Cardiac fibroblast (primary cell): ENCODE results near the gene NLN.
"Not testable (repeated sequence)": the region's sequence is repeated elsewhere in the genome, so short reads cannot be mapped to it uniquely, and the experiment has no call there.

Source experiments
- DNase-seq, 2 donors: peaks; one replicate each; pipeline versions ENCODE4 v3.0.0 to v3.0.0-alpha.2; 2010; ENCODE audit warnings: low read depth in 2 of 2
- H3K4me3 ChIP-seq, 2 donors: replicated peaks in 1 of 2; 1 replicate in 1 of 2; 2 replicates in 1 of 2; pipeline ENCODE4 v1.5.1; 2011; ENCODE audit warnings: low read depth in 2 of 2, low read length in 2 of 2, mild to moderate bottlenecking in 2 of 2, moderate library complexity in 1 of 2
- TF ChIP-seq, protein P1 (sequence below): IDR thresholded peaks from one replicate; pipeline ENCODE4 v1.5.1; 2011; ENCODE audit warnings: low read depth, mild to moderate bottlenecking, low read length, inconsistent platforms

The NLN gene

DNA sequence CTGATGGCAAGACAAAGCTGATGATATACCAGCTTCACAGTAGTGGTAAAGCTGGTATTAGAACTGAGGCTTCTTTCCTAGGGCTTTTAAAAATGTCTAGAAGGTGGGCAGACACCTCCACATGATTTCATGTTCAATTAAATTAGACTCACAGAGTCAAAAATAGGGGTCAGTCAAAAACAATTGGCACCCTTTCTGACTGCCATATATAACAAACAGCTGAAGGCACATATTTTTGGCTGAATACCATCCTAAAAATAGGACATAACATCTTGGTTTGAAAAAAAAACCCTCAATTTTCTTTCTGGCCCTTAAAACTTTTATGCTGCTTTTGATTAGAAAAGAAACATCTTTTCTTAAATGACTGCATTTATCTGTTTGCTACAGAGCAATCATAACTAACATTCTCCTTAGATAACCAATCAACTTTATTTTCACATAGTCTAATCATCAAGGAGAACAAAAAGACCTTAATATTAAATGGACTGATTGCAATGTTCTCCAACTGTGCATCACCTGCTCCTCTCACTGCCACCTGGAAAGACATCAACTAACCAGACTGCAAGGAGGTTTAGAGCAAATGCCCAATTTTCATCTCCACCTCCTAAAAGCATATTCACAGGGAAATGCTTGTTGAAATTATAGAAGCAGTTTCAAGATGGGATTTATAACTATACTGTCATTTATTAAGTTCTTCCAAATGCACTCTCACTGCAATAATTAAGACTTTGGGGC, 3.3 kb upstream of the NLN start:
- no peak for DNase-seq
- TF ChIP-seq, protein P1, sequence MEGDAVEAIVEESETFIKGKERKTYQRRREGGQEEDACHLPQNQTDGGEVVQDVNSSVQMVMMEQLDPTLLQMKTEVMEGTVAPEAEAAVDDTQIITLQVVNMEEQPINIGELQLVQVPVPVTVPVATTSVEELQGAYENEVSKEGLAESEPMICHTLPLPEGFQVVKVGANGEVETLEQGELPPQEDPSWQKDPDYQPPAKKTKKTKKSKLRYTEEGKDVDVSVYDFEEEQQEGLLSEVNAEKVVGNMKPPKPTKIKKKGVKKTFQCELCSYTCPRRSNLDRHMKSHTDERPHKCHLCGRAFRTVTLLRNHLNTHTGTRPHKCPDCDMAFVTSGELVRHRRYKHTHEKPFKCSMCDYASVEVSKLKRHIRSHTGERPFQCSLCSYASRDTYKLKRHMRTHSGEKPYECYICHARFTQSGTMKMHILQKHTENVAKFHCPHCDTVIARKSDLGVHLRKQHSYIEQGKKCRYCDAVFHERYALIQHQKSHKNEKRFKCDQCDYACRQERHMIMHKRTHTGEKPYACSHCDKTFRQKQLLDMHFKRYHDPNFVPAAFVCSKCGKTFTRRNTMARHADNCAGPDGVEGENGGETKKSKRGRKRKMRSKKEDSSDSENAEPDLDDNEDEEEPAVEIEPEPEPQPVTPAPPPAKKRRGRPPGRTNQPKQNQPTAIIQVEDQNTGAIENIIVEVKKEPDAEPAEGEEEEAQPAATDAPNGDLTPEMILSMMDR, result no peak
- H3K4me3 ChIP-seq, result no peak overlapping the region

DNA sequence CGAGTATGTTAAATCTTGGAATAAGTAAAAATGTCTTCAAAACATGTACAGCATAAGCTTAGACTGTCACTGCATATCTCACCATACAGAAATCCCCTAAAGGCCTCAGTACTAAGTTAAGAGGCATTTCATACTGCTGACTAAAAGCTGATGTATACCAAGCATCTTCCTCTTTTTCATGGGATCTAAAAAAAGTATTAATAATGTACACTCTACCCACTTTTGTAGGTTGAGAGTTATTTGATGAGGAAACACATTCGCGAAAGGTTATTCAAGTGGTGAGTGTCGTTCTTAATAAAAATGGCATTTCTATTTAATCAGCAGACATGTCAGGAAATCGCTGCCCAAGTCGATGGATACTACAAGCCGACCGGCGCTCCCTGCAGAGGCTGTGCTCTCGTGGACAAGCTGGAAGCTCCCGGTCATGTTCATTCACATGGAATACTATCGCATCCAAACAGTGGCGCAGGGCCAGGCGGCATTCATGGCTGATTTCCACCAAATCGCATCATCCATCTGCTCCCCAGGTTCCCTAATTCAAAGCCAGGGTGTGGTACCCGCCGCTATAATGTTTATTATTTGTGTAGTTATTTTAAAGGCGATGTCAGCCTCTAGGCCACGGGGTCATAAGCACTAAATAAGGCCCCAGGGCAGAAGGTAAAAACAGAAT, 820 bp upstream of the NLN start:
- peak overlapping the region; percentile 83 to 96 for H3K4me3 ChIP-seq
- TF ChIP-seq, protein P1, result no peak
- DNase-seq, result peak; percentile 61 to 70

DNA sequence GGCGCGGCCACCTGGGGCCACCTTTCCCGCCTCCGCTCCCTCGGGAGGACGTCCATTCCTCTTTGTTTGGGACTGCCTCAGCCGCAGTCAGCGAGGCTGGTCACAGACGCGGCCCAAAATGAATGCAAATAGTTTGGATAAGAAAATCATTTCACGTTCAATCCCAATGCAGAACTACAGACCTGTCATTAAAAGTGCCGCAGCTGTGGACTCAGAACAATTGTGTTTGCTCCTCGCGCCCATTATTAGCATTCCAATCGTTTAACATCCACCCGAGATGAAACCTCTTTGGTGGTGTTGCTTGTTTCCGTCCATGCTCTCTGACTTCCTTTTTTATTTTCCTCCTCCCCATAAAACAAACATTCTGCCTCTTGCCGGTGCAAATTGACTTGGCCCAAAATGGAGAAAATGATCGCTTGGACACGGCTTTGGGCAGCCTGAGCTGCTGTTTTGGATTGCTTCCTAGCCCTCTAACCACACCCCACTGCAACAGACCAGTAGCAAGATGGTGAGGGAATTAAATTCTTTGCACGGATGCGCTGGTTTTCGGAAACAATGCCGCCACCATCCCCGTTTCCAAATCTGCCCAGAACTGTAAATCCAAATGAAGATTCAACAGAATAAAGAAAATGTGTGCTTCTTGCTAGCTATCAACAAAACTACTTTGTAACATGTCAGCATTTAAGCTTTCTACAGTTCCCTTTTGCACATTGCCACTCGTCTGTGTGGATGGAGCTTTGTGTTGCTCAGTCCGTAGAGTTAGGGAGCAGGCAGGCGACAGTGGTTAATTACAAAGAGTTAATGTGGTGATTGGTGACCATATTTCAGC, 784 bp downstream of the NLN start:
- DNase-seq, result peak; percentile 75 to 80
- peak overlapping the region; percentile 75 to 96 for H3K4me3 ChIP-seq

DNA sequence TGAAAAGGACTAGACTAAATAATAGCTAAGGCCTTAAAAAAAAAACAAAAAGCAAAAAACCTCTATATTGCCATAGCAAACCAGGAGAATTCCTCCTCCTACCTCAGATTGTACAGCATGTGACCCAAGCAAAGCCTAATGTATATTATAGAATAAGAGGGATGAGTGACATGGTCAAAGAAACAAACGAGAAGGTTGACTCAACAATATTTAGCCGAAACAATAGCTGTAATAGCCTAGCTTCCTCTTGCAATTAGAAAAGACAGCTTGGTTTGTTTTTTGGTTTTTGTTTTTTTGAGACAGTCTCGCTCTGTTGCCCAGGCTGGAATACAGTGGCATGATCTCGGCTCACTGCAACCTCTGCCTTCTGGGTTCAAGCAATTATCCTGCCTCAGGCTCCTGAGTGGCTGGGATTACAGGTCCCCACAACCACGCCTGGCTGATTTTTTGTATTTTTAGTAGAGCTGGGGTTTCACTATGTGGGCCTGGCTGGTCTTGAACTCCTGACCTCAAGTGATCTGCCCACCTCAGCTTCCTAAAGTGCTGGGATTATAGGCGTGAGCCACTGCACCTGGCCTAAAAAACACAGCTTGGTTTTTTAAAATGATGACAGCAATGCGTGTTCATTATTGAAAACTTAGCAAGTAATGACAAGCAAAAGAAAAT, 5.6 kb downstream of the NLN start:
- DNase-seq, result no peak
- H3K4me3 ChIP-seq, result no peak overlapping the region
- TF ChIP-seq, protein P1, result no peak

More for the DNA sequence above, 784 bp downstream of the NLN start:
- TF ChIP-seq, protein P1, result no peak

DNA sequence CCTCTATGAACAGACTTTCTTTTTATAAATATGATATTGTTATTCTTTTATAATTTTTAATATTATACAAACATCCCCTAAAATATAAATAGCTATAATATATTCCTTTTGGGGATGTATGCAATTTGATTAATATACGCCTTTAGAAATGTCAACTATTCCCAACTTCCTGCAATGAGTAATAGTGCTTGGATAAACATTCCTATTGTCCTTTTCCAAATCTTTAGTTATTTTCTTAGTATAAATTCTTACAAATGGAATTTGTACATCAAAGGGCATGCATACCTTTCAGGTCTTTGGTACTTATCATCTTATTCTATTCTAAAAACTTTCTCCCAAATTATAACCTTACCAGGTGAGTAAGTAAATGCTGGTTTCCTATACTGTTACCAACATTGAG, 6.2 kb downstream of the NLN start:
- TF ChIP-seq, protein P1, result no peak
- H3K4me3 ChIP-seq, result no peak overlapping the region
- DNase-seq, result no peak

DNA sequence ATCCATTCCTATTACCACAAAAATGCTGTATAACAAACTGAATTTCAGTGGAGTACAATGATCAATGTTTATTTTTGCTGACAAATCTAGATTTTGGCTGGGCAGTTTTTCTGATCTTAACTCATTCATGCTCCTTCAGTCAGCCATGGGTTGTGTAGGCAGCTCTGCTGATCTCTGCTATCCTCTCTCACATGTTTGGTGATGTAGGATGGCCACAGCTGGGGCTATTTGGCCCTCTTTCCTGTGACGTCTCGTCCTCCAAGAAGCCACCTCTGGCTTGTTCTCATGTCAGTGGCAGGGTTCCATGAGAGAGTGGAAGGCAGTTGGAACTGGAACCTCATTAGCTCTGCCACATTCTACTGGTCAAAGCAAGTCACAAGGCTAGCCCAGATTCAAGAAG, 8.9 kb downstream of the NLN start:
- DNase-seq, result no peak
- TF ChIP-seq, protein P1, result no peak
- H3K4me3 ChIP-seq, result no peak overlapping the region

DNA sequence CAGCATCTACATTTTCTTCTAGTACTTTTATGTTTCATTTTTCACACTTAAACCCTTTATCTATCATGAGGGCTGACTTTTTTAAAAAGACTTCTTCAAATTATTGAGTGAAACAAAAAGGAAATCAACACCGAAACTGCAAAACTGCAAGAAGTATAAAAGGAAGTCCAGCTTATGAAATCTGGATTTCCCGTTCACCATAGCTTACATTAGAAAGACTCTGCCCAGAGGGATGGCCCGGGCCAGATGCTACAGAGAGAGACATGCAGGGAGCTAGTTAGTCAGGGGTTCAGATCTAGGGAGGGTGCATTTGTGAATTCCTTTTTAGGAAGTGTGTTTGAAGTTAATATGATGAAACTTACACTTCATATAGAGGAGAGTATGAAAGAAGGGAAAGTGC, 10.0 kb downstream of the NLN start:
- DNase-seq, H3K4me3 ChIP-seq: not testable (repeated sequence)

DNA sequence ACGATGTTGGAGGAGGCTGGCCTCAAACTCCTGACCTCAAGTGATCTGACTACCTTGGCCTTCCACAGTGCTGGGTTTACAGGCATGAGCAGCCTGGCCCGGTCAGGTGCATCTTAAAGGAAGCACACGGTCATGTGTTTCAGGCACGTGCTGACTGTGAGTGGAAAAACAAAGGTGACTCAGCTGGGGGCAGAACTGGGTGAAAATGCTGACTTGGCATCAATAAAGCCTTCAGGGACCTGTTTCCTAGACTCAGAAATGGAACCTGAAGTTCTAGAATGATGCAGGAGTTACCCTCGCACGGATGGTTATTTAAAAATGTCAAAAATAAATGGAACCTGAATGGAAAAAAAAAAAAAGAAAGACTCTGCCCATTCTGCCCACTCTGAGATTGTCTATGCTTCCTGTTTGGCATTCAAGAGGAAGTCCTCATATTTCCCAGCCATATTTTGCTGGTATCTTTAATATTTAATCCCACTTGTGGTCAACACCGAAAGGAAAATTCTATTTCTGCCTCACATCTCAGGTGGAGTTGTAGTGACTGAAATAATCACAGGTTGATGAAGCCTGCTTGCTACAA, 12.3 kb downstream of the NLN start:
- not testable (repeated sequence) for DNase-seq, H3K4me3 ChIP-seq
